Epithelial cell of alveolus of lung (primary cell): ENCODE data around the gene KRTAP20-4. TPM values are rescaled to one million over a fixed set of nuclear protein-coding genes. Genes with fewer than 3 reads are reported as not detected.

Experiments
- total RNA-seq: library from RNA; depleted of rRNA; stranded (reverse); fragments of >200 nt; gene quantifications from 2 replicates; pipeline ENCODE4 v1.2.1, GENCODE V29; 2015

KRTAP20-4 gene
- not detected in 2 replicates for total RNA-seq

DNA sequence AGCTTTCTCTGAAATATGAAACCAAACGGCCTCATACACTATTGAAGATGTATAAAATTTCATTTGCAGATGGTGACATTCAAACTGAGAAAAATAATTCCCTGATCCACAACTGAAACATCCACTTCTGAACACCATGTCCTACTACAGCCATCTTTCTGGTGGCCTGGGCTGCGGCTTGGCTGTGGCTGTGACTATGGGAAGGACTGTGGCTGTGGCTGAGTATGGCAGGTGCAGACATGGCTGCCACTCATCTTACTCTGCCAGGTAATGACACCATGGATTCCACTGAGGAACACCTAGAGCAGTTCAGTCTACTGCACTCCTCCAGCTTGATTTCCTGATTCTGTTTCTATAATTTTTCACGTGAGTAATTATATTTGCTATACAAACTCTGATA lies at the start of gene KRTAP20-4:
Gene KRTAP20-4 (plus strand): TSS at position 106 of the 400 bp plus-strand sequence.

DNA sequence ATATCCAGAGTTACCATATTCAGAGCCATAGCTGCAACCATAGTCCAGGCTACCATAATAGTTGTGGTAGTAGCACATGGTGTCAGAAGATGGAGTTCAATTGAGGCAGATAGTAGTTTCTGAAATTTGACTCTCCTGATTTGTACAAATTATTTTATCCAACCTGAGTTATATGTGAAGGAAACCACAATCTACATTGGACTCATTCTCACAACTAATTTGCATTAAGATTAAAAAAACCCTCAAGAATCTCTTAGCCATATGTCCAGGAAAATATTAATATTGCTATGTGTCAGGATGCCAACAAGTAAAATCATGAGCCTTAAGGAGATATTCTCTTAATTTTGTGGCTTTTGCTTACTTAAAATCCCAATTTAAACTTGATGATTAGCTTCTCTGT lies 30.1 kb upstream of the KRTAP20-4 start, which contains the start of gene KRTAP22-2:
Gene KRTAP22-2 (minus strand): TSS at position 101 of the 400 bp plus-strand sequence.

DNA sequence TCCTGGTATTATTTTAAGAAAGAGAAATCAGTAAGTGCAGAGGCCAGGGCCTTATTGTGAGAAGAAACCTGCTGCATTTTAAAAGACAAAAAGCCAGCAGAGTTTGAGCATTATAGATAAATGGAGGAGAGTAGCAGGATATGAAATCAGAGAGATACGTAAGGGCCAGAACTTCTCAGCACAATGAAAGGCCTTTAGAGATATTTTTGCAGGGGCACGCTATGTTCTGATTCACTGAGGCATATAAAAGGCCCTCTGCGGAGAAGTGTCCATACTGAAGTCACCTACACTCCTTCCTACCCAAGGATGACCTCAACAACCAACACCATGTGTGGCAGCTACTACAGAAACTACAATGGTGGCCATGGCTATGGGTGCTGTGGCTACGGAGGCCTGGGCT lies 28.3 kb upstream of the KRTAP20-4 start, which contains the start of gene KRTAP6-3:
Gene KRTAP6-3 (plus strand): TSS at position 301 of the 400 bp plus-strand sequence. CDS start 6 bp downstream, at position 307.

DNA sequence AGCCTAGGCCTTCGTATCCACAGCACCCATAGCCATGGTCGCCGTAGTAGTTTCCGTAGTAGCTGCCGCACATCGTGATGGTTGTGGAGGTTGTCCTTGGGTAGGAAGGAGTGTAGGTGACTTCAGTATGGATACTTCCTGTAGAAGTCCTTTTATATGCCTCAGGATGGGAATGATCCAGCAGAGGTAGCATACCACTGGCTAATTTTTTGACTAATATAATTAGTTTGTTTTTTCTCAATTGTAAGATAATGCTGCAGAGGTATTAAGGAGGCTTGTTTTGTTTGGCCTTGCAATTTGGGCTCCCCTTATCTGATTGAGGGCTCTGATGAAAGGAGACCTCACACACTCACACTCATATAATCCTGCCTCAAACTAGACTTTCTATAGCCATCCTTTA lies 21.6 kb upstream of the KRTAP20-4 start, which contains the start of gene KRTAP6-2:
Gene KRTAP6-2 (minus strand): TSS at position 101 of the 400 bp plus-strand sequence. CDS start 28 bp downstream, at position 73.

DNA sequence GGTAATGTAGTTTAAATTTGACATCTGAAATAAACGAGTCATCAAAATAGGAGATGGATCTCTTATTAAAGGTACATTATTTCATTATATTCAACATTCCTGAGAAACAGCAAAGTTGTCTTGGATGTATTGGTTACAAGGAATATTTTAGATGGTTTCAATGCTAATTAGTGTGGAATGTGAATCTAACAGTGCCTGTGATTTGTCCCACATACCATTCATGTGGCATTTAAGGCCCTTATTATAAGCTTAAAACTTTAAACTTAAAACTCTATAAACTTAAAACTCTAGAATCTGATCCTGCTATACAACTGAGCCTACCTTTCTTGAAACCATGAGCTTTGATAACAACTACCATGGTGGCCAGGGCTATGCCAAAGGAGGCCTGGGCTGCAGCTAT lies 19.6 kb upstream of the KRTAP20-4 start, which contains the start of gene KRTAP22-1:
Gene KRTAP22-1 (plus strand): TSS at position 301 of the 400 bp plus-strand sequence.

DNA sequence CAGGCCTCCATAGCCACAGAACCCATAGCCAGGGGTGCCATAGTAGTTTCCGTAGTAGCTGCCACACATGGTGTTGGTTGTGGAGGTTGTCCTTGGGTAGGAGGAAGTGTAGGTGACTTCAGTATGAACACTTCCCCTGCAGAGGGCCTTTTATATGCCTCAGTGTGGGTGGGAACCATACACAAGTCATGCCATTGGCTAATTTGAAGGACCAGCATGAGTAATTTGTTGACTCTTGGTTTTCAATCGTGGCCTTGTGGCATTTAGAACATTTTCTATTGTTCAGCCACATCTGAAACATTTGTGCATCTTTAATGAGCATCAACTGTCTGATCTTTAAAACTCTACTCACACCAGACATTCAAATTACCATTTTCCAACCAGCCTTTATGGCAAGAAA lies 6.6 kb upstream of the KRTAP20-4 start, which contains the start of gene KRTAP6-1:
Gene KRTAP6-1 (minus strand): TSS at position 95 of the 400 bp plus-strand sequence. CDS start 26 bp downstream, at position 69.

DNA sequence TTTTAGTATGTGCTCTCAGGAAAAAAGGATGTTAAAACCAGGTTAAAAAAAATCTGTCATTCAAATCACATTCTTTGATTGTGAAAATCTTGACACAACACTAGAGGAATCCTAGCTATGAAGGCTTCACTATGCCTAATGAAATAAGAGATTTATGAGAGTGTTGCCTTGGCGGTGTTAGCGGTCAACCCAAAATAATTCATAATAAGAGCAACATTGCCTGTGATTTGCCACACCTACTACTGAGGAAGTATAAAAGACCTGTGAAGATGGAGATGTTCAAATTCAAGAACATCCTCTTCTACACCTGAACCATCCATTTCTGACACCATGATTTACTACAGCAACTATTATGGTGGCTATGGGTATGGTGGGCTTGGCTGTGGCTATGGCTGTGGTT lies 4.3 kb upstream of the KRTAP20-4 start, which contains the start of gene KRTAP20-1:
Gene KRTAP20-1 (plus strand): TSS at position 301 of the 400 bp plus-strand sequence. CDS start 30 bp downstream, at position 331.

DNA sequence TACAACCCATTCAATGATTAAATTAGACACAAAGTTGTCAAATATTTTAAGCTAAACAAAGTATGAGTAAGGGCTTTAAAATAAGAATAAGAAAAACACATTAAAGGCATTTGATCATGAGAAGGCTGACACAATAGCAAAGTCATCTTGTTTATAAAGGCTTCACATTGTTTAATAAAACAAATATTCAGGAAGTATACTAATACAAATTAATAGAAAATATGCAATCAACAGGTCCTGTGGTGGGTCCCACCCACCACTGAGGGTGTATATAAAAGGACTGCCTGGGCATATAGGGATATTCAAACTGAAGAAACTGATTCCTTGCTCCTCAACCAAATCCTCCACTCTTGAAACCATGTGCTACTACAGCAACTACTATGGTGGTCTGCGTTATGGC lies 14.5 kb downstream of the KRTAP20-4 start, which contains the start of gene KRTAP20-2:
Gene KRTAP20-2 (plus strand): TSS at position 301 of the 400 bp plus-strand sequence. CDS start 58 bp downstream, at position 359.

DNA sequence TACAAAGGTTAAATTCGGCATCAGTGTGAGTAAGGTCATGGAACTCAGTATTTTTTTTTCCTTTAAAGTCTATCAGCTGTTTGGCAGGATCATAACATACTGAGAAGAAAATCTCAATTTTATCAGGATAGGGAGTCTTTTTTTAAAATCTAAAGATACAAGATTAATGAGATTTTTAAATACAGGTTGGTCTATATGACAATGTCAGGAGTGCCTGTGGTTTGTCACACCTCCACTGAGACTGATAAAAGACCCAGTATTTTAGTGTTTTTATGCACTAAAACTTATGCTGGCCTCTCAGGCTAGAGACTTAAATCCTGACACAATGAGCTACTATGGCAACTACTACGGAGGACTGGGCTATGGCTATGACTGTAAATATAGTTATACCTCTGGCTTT lies 22.1 kb downstream of the KRTAP20-4 start, which contains the start of gene KRTAP20-3:
Gene KRTAP20-3 (plus strand): TSS at position 301 of the 400 bp plus-strand sequence.

Other genes with a start within 250 kb of the KRTAP20-4 start
- not detected in 2 replicates for gene KRTAP13-2, start 248.4 kb upstream of the KRTAP20-4 start, total RNA-seq
- not detected in 2 replicates for gene KRTAP13-1, start 224.6 kb upstream of the KRTAP20-4 start, total RNA-seq
- gene KRTAP13-3, start 194.7 kb upstream of the KRTAP20-4 start, total RNA-seq, result not detected in 2 replicates
- not detected in 2 replicates for gene KRTAP13-4, start 190.4 kb upstream of the KRTAP20-4 start, total RNA-seq
- not detected in 2 replicates for gene KRTAP15-1, start 180.4 kb upstream of the KRTAP20-4 start, total RNA-seq
- gene KRTAP19-1, start 140.3 kb upstream of the KRTAP20-4 start, total RNA-seq, result not detected in 2 replicates
- not detected in 2 replicates for gene KRTAP19-2, start 133.2 kb upstream of the KRTAP20-4 start, total RNA-seq
- gene KRTAP19-3, start 128.6 kb upstream of the KRTAP20-4 start, total RNA-seq, result not detected in 2 replicates
- gene KRTAP19-4, start 123.5 kb upstream of the KRTAP20-4 start, total RNA-seq, result not detected in 2 replicates
- not detected in 2 replicates for gene KRTAP19-5, start 118.5 kb upstream of the KRTAP20-4 start, total RNA-seq
- gene KRTAP19-6, start 78.8 kb upstream of the KRTAP20-4 start, total RNA-seq, result not detected in 2 replicates
- gene KRTAP19-7, start 59.3 kb upstream of the KRTAP20-4 start, total RNA-seq, result not detected in 2 replicates
- not detected in 2 replicates for gene KRTAP22-2, start 30.2 kb upstream of the KRTAP20-4 start, total RNA-seq
- gene KRTAP6-3, start 28.2 kb upstream of the KRTAP20-4 start, total RNA-seq, result not detected in 2 replicates
- gene KRTAP6-2, start 21.7 kb upstream of the KRTAP20-4 start, total RNA-seq, result not detected in 2 replicates
- not detected in 2 replicates for gene KRTAP22-1, start 19.5 kb upstream of the KRTAP20-4 start, total RNA-seq
- not detected in 2 replicates for gene KRTAP6-1, start 6.7 kb upstream of the KRTAP20-4 start, total RNA-seq
- gene KRTAP20-1, start 4.2 kb upstream of the KRTAP20-4 start, total RNA-seq, result not detected in 2 replicates
- not detected in 2 replicates for gene KRTAP20-2, start 14.6 kb downstream of the KRTAP20-4 start, total RNA-seq
- gene KRTAP20-3, start 22.2 kb downstream of the KRTAP20-4 start, total RNA-seq, result not detected in 2 replicates
- not detected in 2 replicates for gene KRTAP21-3, start 98.2 kb downstream of the KRTAP20-4 start, total RNA-seq
- gene KRTAP21-2, start 126.6 kb downstream of the KRTAP20-4 start, total RNA-seq, result not detected in 2 replicates
- gene KRTAP21-1, start 134.8 kb downstream of the KRTAP20-4 start, total RNA-seq, result not detected in 2 replicates
- not detected in 2 replicates for gene KRTAP8-1, start 192.6 kb downstream of the KRTAP20-4 start, total RNA-seq
- gene KRTAP7-1, start 209.1 kb downstream of the KRTAP20-4 start, total RNA-seq, result not detected in 2 replicates